K562 (cell line): Measurements from ENCODE around the gene PPP1R14D. TPM values are rescaled to one million over a fixed set of nuclear protein-coding genes. Genes with fewer than 3 reads are reported as not detected.

ENCODE experiments used
- ADNP ChIP-seq: fragments of 200-800 bp; sonication (Bioruptor generic); IDR thresholded peaks from 2 replicates; pipeline ENCODE4 v1.6.1; 2016; ENCODE audit warnings: missing genetic modification characterization, missing compliant biosample characterization
- FOXM1 ChIP-seq, 2 experiments: fragments of 450-650 bp in 1 of 2; sonication (generic) in 1 of 2; formaldehyde crosslinking in 1 of 2; IDR thresholded peaks; 2 replicates each; pipeline versions ENCODE4 v1.6.1 to v1.9.0; 2017 to 2022; ENCODE audit warnings: low read depth in 2 of 2, mild to moderate bottlenecking in 2 of 2, missing genetic modification reagents in 1 of 2, moderate library complexity in 1 of 2
- HBP1 ChIP-seq: fragments of 450-650 bp; formaldehyde crosslinking; IDR thresholded peaks from 2 replicates; pipeline ENCODE4 v1.4.0; 2022; ENCODE audit warnings: missing genetic modification characterization
- HDAC6 ChIP-seq: IDR thresholded peaks from 2 replicates; pipeline ENCODE4 v1.6.1; 2012; ENCODE audit warnings: low read depth, mild to moderate bottlenecking, control low read depth, inconsistent platforms, low read length, moderate library complexity
- NR2C2 ChIP-seq, 2 experiments: fragments of 200-800 bp in 1 of 2; sonication (Bioruptor generic) in 1 of 2; sonication (generic) in 1 of 2; formaldehyde crosslinking in 1 of 2; IDR thresholded peaks; 2 replicates each; pipeline versions ENCODE4 v1.6.1 to v1.8.0; 2016 to 2022; ENCODE audit warnings: mild to moderate bottlenecking in 1 of 2, missing compliant biosample characterization in 1 of 2, missing genetic modification characterization in 1 of 2, missing genetic modification reagents in 1 of 2
- RERE ChIP-seq: sonication (generic); formaldehyde crosslinking; IDR thresholded peaks from 2 replicates; pipeline ENCODE4 v1.8.0; 2023; ENCODE audit warnings: missing genetic modification reagents, mild to moderate bottlenecking, borderline replicate concordance
- ZC3H11A ChIP-seq: IDR thresholded peaks from 2 replicates; pipeline ENCODE4 v1.6.1; 2012; ENCODE audit warnings: low read depth, low read length, improper control_type of control experiment
- ZNF133 ChIP-seq: fragments of 250-450 bp; sonication (Bioruptor Pico); IDR thresholded peaks from 2 replicates; pipeline ENCODE4 v1.4.0; 2020; ENCODE audit warnings: mild to moderate bottlenecking
- ZNF407 ChIP-seq: fragments of 450-650 bp; IDR thresholded peaks from 2 replicates; pipeline ENCODE4 v1.6.1; 2016; ENCODE audit warnings: low read depth
- ZNF76 ChIP-seq: fragments of 250-450 bp; sonication (Bioruptor Pico); IDR thresholded peaks from 2 replicates; pipeline ENCODE4 v1.4.0; 2020; ENCODE audit warnings: mild to moderate bottlenecking, moderate library complexity, borderline replicate concordance
- polyA plus RNA-seq, 8 experiments: library from polyadenylated mRNA; depleted of rRNA in 4 of 8; stranded (reverse) in 5 of 8; unstranded in 3 of 8; fragments of >200 nt; fragmentation: Nextera tagmentation in 2 of 8; fragmentation: Illumina TruSeq in 1 of 8; extraction: Ambion mirVana in 2 of 8; extraction: Trizol in 1 of 8; gene quantifications; 2 replicates each; pipeline versions ENCODE4 v1.2.1 to v1.2.3, GENCODE V29; 2011 to 2014; ENCODE audit warnings: inconsistent platforms in 1 of 8, missing spikeins in 1 of 8
- total RNA-seq, 7 experiments: library from RNA; depleted of rRNA in 6 of 7; stranded (reverse); fragments of >200 nt in 6 of 7; fragmentation: Illumina TruSeq in 2 of 7; extraction: Trizol in 2 of 7; gene quantifications; 2 replicates each; pipeline versions ENCODE4 v1.2.1 to v1.2.3, GENCODE V29; 2011 to 2021; ENCODE audit warnings: low replicate concordance in 1 of 7

Gene PPP1R14D
- total and polyA plus RNA-seq, 9 of the 15 experiments (the other 6 are each of a cell fraction or from before 2014, with no cell fraction given), result 0.11 to 0.18 TPM; not detected in 7

GRCh38 chr15:40843885-40844695 lies 15.6 kb upstream of the PPP1R14D start, which contains the start of gene SPINT1 (continued):
- TF ChIP-seq ZNF407, result no peak
- no peak for TF ChIP-seq NR2C2 (CRISPR knock-in tag; IDR thresholded peaks at IDR 0.05)
- TF ChIP-seq NR2C2 (tag; IDR thresholded peaks at IDR 0.05), result no peak
- TF ChIP-seq ADNP (tag), result no peak
- no peak for TF ChIP-seq FOXM1 (IDR thresholded peaks at IDR 0.05; ENCODE audit: low read depth)
- no peak for TF ChIP-seq FOXM1 (CRISPR knock-in tag; IDR thresholded peaks at IDR 0.05; ENCODE audit: low read depth)
- no peak for TF ChIP-seq ZC3H11A
- no peak for TF ChIP-seq RERE (CRISPR knock-in tag)
- no peak for TF ChIP-seq ZNF76
- no peak for TF ChIP-seq ZNF133 (CRISPR knock-in tag)
- no peak for TF ChIP-seq HBP1 (CRISPR knock-in tag)
- TF ChIP-seq HDAC6, result no peak
